PC-9 (cell line): ENCODE results near the gene LRCOL1. TPM values are rescaled to one million over a fixed set of nuclear protein-coding genes. Genes with fewer than 3 reads are reported as not detected.

Source experiments
- BruUV-seq: library from RNA; stranded (reverse); fragments of 400-500 nt; replicated peaks from 2 replicates; lab custom pipeline; 2021; lab: Mats Ljungman, UMichigan
- CTCF ChIA-PET: fragments of 300-600 bp; sonication (Branson Sonifier 250); formaldehyde crosslinking; loops from one replicate; lab custom pipeline; 2022; ENCODE audit warnings: antibody characterized with exemption; lab: Charles Lee
- POLR2A ChIA-PET: fragments of 300-600 bp; sonication (Branson Sonifier 250); formaldehyde crosslinking; loops from one replicate; lab custom pipeline; 2022; ENCODE audit warnings: antibody characterized with exemption; ENCODE audit not compliant: unreplicated experiment; lab: Charles Lee
- DNase-seq, 2 experiments: peaks; one replicate each; pipeline versions ENCODE4 v3.0.0 to v3.0.0-alpha.2; 2015 to 2022; ENCODE audit warnings: mixed read lengths in 1 of 2
- H2AFZ ChIP-seq: fragments of 200-600 bp; sonication (generic); 2 replicates; pipeline ENCODE4 v1.8.1; 2017; ENCODE audit warnings: antibody characterized with exemption
- H3F3A ChIP-seq: fragments of 200-600 bp; sonication (generic); 2 replicates; pipeline ENCODE4 v1.8.1; 2017; ENCODE audit warnings: antibody characterized with exemption, mild to moderate bottlenecking, low read depth; ENCODE audit not compliant: insufficient read depth
- H3K27ac ChIP-seq: fragments of 200-600 bp; sonication (generic); 2 replicates; pipeline ENCODE4 v1.6.1; 2016; ENCODE audit warnings: mixed run types
- H3K27me3 ChIP-seq: fragments of 200-600 bp; sonication (generic); 2 replicates; pipeline ENCODE4 v1.6.1; 2016; ENCODE audit warnings: low read depth, mixed run types; ENCODE audit not compliant: insufficient read depth
- H3K36me3 ChIP-seq: fragments of 200-600 bp; sonication (generic); 2 replicates; pipeline ENCODE4 v1.6.1; 2016; ENCODE audit warnings: low read depth, mixed run types
- H3K4me1 ChIP-seq: fragments of 200-600 bp; sonication (generic); replicated peaks from 2 replicates; pipeline ENCODE4 v1.6.1; 2016; ENCODE audit warnings: mixed run types; ENCODE audit not compliant: insufficient read depth
- H3K4me2 ChIP-seq: fragments of 200-600 bp; sonication (generic); 2 replicates; pipeline ENCODE4 v1.6.1; 2017; ENCODE audit warnings: mixed run types
- H3K4me3 ChIP-seq: fragments of 200-600 bp; sonication (generic); 2 replicates; pipeline ENCODE4 v1.6.1; 2016; ENCODE audit warnings: mixed run types
- H3K79me2 ChIP-seq: fragments of 200-600 bp; sonication (generic); 2 replicates; pipeline ENCODE4 v1.6.1; 2017; ENCODE audit warnings: low read depth, mixed run types
- H3K9me2 ChIP-seq: fragments of 200-600 bp; sonication (generic); 2 replicates; pipeline ENCODE4 v1.8.1; 2017; ENCODE audit warnings: mild to moderate bottlenecking; ENCODE audit not compliant: insufficient read depth
- H3K9me3 ChIP-seq: fragments of 200-600 bp; sonication (generic); 2 replicates; pipeline ENCODE4 v1.8.1; 2016; ENCODE audit warnings: low read depth; ENCODE audit not compliant: insufficient read depth
- H4K20me1 ChIP-seq: fragments of 200-600 bp; sonication (generic); 2 replicates; pipeline ENCODE4 v1.8.1; 2017; ENCODE audit not compliant: insufficient read depth
- CTCF ChIP-seq: fragments of 200-600 bp; sonication (generic); conservative IDR thresholded peaks from 2 replicates; pipeline ENCODE4 v1.6.1; 2017; ENCODE audit warnings: mixed run types, antibody characterized with exemption, mild to moderate bottlenecking, moderate library complexity
- EZH2 ChIP-seq: fragments of 200-600 bp; sonication (generic); IDR thresholded peaks from 2 replicates; pipeline ENCODE4 v1.8.0; 2017; ENCODE audit warnings: antibody characterized with exemption, low read depth
- intact Hi-C: fragments of 100-400 bp; cut with micrococcal nuclease; formaldehyde crosslinking; loops from one replicate; pipeline ENCODE4 v1.10.0; 2022; ENCODE audit not compliant: unreplicated experiment
- total RNA-seq: library from RNA; stranded (reverse); gene quantifications from 2 replicates; pipeline ENCODE4 v1.2.3, GENCODE V29; 2021

The LRCOL1 gene
- total RNA-seq, 1 experiment from 2014 or later: not detected

- DNase-seq: no peak
- Histone ChIP-seq H3K9me3 (no peaks in the 10 kb centered on the region), H3K4me3 (no peak overlapping the region), H3K27me3 (no peaks in the 10 kb centered on the region), H3K27ac (no peak overlapping the region), H3F3A (no peaks in the 10 kb centered on the region), H3K79me2 (no peaks in the 10 kb centered on the region), H3K36me3 (no peaks in the 10 kb centered on the region), H4K20me1 (no peaks in the 10 kb centered on the region; the same call in 1 of the 2 replicates), H3K4me1 (no peaks in the 10 kb centered on the region), H3K9me2 (no peaks in the 10 kb centered on the region), H2AFZ (no peak overlapping the region), H3K4me2 (no peak overlapping the region)
- CTCF ChIA-PET: no interaction called here
- intact Hi-C loops: no loop called here
- TF ChIP-seq EZH2: no peak
- TF ChIP-seq CTCF: no peak
- BruUV-seq: no TSS peak
- POLR2A ChIA-PET: no interaction called here
Observed at GRCh38 chr12:132572801-132573760, 37.3 kb downstream of the LRCOL1 start.

- Histone ChIP-seq H3K4me2 (no peak overlapping the region), H3K9me2 (no peaks in the 10 kb centered on the region), H3K27ac (no peak overlapping the region), H4K20me1 (no peaks in the 10 kb centered on the region; the same call in 1 of the 2 replicates), H3K36me3 (no peaks in the 10 kb centered on the region), H3K4me1 (no peaks in the 10 kb centered on the region), H3F3A (no peaks in the 10 kb centered on the region), H3K27me3 (no peaks in the 10 kb centered on the region), H2AFZ (no peak overlapping the region), H3K4me3 (no peak overlapping the region), H3K9me3 (no peaks in the 10 kb centered on the region), H3K79me2 (no peaks in the 10 kb centered on the region)
- CTCF ChIA-PET: no interaction called here
- no TSS peak for BruUV-seq
- intact Hi-C loops: no loop called here
- TF ChIP-seq CTCF (no peak), EZH2 (no peak)
- DNase-seq: no peak
- POLR2A ChIA-PET: no interaction called here
Observed at GRCh38 chr12:132572106-132572505, 38.3 kb downstream of the LRCOL1 start.

- ChIA-PET POLR2A (no interaction called here), CTCF (no interaction called here)
- DNase-seq: no peak
- no peaks in the 10 kb centered on the region for H3F3A ChIP-seq
- no peaks in the 10 kb centered on the region for H3K36me3 ChIP-seq
- no peaks in the 10 kb centered on the region for H3K4me1 ChIP-seq
- H3K4me2 ChIP-seq: no peak overlapping the region
- no peak overlapping the region for H3K4me3 ChIP-seq
- no peaks in the 10 kb centered on the region for H3K9me2 ChIP-seq
- no peaks in the 10 kb centered on the region for H3K9me3 ChIP-seq
- BruUV-seq: no TSS peak
- H3K27me3 ChIP-seq: no peaks in the 10 kb centered on the region
- no peak overlapping the region for H2AFZ ChIP-seq
- H4K20me1 ChIP-seq: peaks cover under 1% of the 10 kb centered on the region; the same call in 1 of the 2 replicates
- TF ChIP-seq CTCF (no peak), EZH2 (no peak)
- intact Hi-C loops: no loop called here
- H3K27ac ChIP-seq: no peak overlapping the region
- H3K79me2 ChIP-seq: no peaks in the 10 kb centered on the region
Observed at GRCh38 chr12:132571598-132571997, 38.8 kb downstream of the LRCOL1 start.
